IMR-90 (cell line): ENCODE data around the gene SIK1. TPM values are rescaled to one million over a fixed set of nuclear protein-coding genes. Genes with fewer than 3 reads are reported as not detected.

Source experiments
- ATAC-seq: fragments of 200-7000 bp; cut with Tn5 transposase; 2 replicates; pipeline ENCODE4 v1.9.1; 2020; ENCODE audit warnings: low read depth, mild to moderate bottlenecking, moderate library complexity
- BruUV-seq: library from RNA; stranded (reverse); fragments of 400-500 nt; replicated peaks from 2 replicates; lab custom pipeline; 2021; lab: Mats Ljungman, UMichigan
- CTCF ChIA-PET: fragments of 300-600 bp; formaldehyde crosslinking; extraction: SDS; loops from one replicate; lab custom pipeline; 2021; ENCODE audit warnings: antibody characterized with exemption; lab: Yijun Ruan, JAX
- POLR2A ChIA-PET: fragments of 300-600 bp; sonication (Branson Sonifier 250); formaldehyde crosslinking; loops from one replicate; lab custom pipeline; 2022; ENCODE audit warnings: antibody characterized with exemption; ENCODE audit not compliant: unreplicated experiment; lab: Charles Lee
- DNase-seq: peaks from one replicate; pipeline ENCODE4 v3.0.0; 2013
- H2AFZ ChIP-seq: replicated peaks from 2 replicates; pipeline ENCODE3; 2013; ENCODE audit warnings: low read length, mild to moderate bottlenecking; ENCODE audit not compliant: poor library complexity
- H2AK5ac ChIP-seq: 2 replicates; pipeline ENCODE4 v1.6.1; 2013; ENCODE audit warnings: low read depth, low read length, inconsistent platforms
- H2AK9ac ChIP-seq: replicated peaks from 2 replicates; pipeline ENCODE3; 2013; ENCODE audit warnings: mild to moderate bottlenecking, low read depth, low read length, moderate library complexity; ENCODE audit not compliant: poor library complexity
- H2BK120ac ChIP-seq: 2 replicates; pipeline ENCODE4 v1.6.1; 2013; ENCODE audit warnings: low read depth, low read length, inconsistent platforms
- H2BK15ac ChIP-seq: 3 replicates; pipeline ENCODE4 v1.6.1; 2013; ENCODE audit warnings: low read depth, low read length, inconsistent platforms
- H2BK20ac ChIP-seq: 2 replicates; pipeline ENCODE4 v1.6.1; 2013; ENCODE audit warnings: low read depth, mild to moderate bottlenecking, inconsistent platforms, low read length, moderate library complexity
- H2BK5ac ChIP-seq: 2 replicates; pipeline ENCODE4 v1.6.1; 2013; ENCODE audit warnings: mild to moderate bottlenecking, low read depth, low read length, inconsistent platforms; ENCODE audit not compliant: poor library complexity, severe bottlenecking
- H3K14ac ChIP-seq: replicated peaks from 2 replicates; pipeline ENCODE4 v1.6.1; 2013; ENCODE audit warnings: low read depth, low read length, inconsistent platforms
- H3K18ac ChIP-seq: 2 replicates; pipeline ENCODE4 v1.6.1; 2013; ENCODE audit warnings: low read depth, low read length, control low read depth
- H3K23ac ChIP-seq: 2 replicates; pipeline ENCODE4 v1.6.1; 2013; ENCODE audit warnings: low read depth, low read length, inconsistent platforms
- H3K27ac ChIP-seq: 2 replicates; pipeline ENCODE4 v1.5.1; 2013; ENCODE audit warnings: mild to moderate bottlenecking, control low read depth, low read length; ENCODE audit not compliant: insufficient read depth
- H3K27me3 ChIP-seq: 2 replicates; pipeline ENCODE4 v1.6.1; 2013; ENCODE audit warnings: low read length; ENCODE audit not compliant: control insufficient read depth, insufficient read depth
- H3K36me3 ChIP-seq: 2 replicates; pipeline ENCODE4 v1.6.1; 2013; ENCODE audit warnings: low read length, mixed read lengths; ENCODE audit not compliant: control insufficient read depth, insufficient read depth
- H3K4ac ChIP-seq: 2 replicates; pipeline ENCODE4 v1.6.1; 2013; ENCODE audit warnings: low read depth, low read length, inconsistent platforms
- H3K4me1 ChIP-seq: 2 replicates; pipeline ENCODE4 v1.6.1; 2013; ENCODE audit warnings: low read length, mixed read lengths; ENCODE audit not compliant: control insufficient read depth, insufficient read depth
- H3K4me2 ChIP-seq: 2 replicates; pipeline ENCODE4 v1.6.1; 2013; ENCODE audit warnings: low read depth, mild to moderate bottlenecking, control low read depth, low read length, moderate library complexity
- H3K4me3 ChIP-seq: 2 replicates; pipeline ENCODE4 v1.5.1; 2013; ENCODE audit warnings: low read depth, mild to moderate bottlenecking, control low read depth, low read length, moderate library complexity; ENCODE audit not compliant: insufficient read depth
- H3K56ac ChIP-seq: 2 replicates; pipeline ENCODE4 v1.6.1; 2013; ENCODE audit warnings: low read length, inconsistent platforms; ENCODE audit not compliant: insufficient read depth; ENCODE audit errors: extremely low read depth
- H3K79me1 ChIP-seq, 2 experiments: 2 replicates each; pipeline ENCODE4 v1.6.1; 2013; ENCODE audit warnings: low read length in 2 of 2, inconsistent platforms in 1 of 2, low read depth in 1 of 2
- H3K9ac ChIP-seq: 2 replicates; pipeline ENCODE4 v1.6.1; 2013; ENCODE audit warnings: low read depth, low read length, control low read depth
- H3K9me1 ChIP-seq: 2 replicates; pipeline ENCODE4 v1.6.1; 2013; ENCODE audit warnings: low read length, inconsistent platforms; ENCODE audit not compliant: insufficient read depth
- H3K9me3 ChIP-seq: 2 replicates; pipeline ENCODE4 v1.6.1; 2013; ENCODE audit warnings: low read length; ENCODE audit not compliant: control insufficient read depth, insufficient read depth
- H4K20me1 ChIP-seq: 2 replicates; pipeline ENCODE4 v1.6.1; 2013; ENCODE audit warnings: low read length, inconsistent platforms; ENCODE audit not compliant: insufficient read depth
- H4K5ac ChIP-seq: 2 replicates; pipeline ENCODE4 v1.6.1; 2013; ENCODE audit warnings: mild to moderate bottlenecking, low read depth, low read length, control low read depth
- H4K8ac ChIP-seq, 2 experiments: 2 replicates each; pipeline ENCODE4 v1.6.1; 2013; ENCODE audit warnings: low read depth in 2 of 2, low read length in 2 of 2, control low read depth in 1 of 2, inconsistent platforms in 1 of 2
- H4K91ac ChIP-seq: 2 replicates; pipeline ENCODE4 v1.6.1; 2013; ENCODE audit warnings: low read depth, low read length, inconsistent platforms; ENCODE audit not compliant: insufficient read depth
- CEBPB ChIP-seq: IDR thresholded peaks from 2 replicates; pipeline ENCODE4 v1.6.1; 2012; ENCODE audit warnings: low read depth, low read length, improper control_type of control experiment
- CHD1 ChIP-seq: IDR thresholded peaks from 2 replicates; pipeline ENCODE4 v1.6.1; 2012; ENCODE audit warnings: low read depth, low read length, improper control_type of control experiment
- FOS ChIP-seq: fragments of 150-350 bp; IDR thresholded peaks from 2 replicates; pipeline ENCODE4 v1.6.1; 2016; ENCODE audit warnings: low read depth, low read length
- MAFK ChIP-seq: IDR thresholded peaks from 2 replicates; pipeline ENCODE4 v1.6.1; 2012; ENCODE audit warnings: low read depth, low read length, improper control_type of control experiment
- NFE2L2 ChIP-seq: fragments of 150-350 bp; IDR thresholded peaks from 2 replicates; pipeline ENCODE4 v1.6.1; 2016; ENCODE audit warnings: low read depth, mild to moderate bottlenecking, low read length
- RFX5 ChIP-seq: IDR thresholded peaks from 2 replicates; pipeline ENCODE4 v1.8.0; 2012; ENCODE audit warnings: low read depth, mild to moderate bottlenecking, low read length, moderate library complexity
- WGBS, 2 experiments: methylation state at CpG; one replicate each; pipeline versions ENCODE4 v1.1.5 to v1.1.7; 2013; ENCODE audit warnings: missing lambda C conversion rate in 2 of 2; ENCODE audit not compliant: insufficient read length in 1 of 2; ENCODE audit errors: extremely low coverage in 2 of 2; 5-methylcytosine and 5-hydroxymethylcytosine counted together
- dilution Hi-C: fragments of 300-500 bp; cut with HindIII; formaldehyde crosslinking; loops from one replicate; pipeline ENCODE4 v1.14.3; 2018; ENCODE audit warnings: low sequenced_read_pairs; ENCODE audit not compliant: unreplicated experiment
- in situ Hi-C: fragments of 300-500 bp; cut with MboI; formaldehyde crosslinking; loops from 3 replicates; pipeline ENCODE4 v1.14.3; 2019; ENCODE audit warnings: low sequenced_read_pairs, inconsistent platforms, mixed read lengths
- intact Hi-C: fragments of 100-400 bp; cut with micrococcal nuclease; formaldehyde crosslinking; loops from 2 replicates; pipeline ENCODE4 v1.10.0; 2022
- polyA plus RNA-seq, 3 experiments: library from polyadenylated mRNA; depleted of rRNA; stranded (reverse); fragments of >200 nt; gene quantifications; 2 replicates each; pipeline ENCODE4 v1.2.3, GENCODE V29; 2012; ENCODE audit warnings: low replicate concordance in 1 of 3
- total RNA-seq: library from RNA; depleted of rRNA; stranded (reverse); fragments of >200 nt; gene quantifications from 2 replicates; pipeline ENCODE4 v1.2.3, GENCODE V29; 2012
- TF ChIP-seq, protein P1 (sequence below): fragments of 150-350 bp; IDR thresholded peaks from 2 replicates; pipeline ENCODE4 v1.6.1; 2016; ENCODE audit warnings: low read depth, mild to moderate bottlenecking, low read length, moderate library complexity, borderline replicate concordance
- TF ChIP-seq, protein P2 (sequence below): conservative IDR thresholded peaks from 2 replicates; pipeline ENCODE4 v1.5.1; 2012; ENCODE audit warnings: mild to moderate bottlenecking, low read depth, low read length, improper control_type of control experiment

The SIK1 gene
- total and polyA plus RNA-seq, 2 of the 4 experiments (the other 2 are of a cell fraction): 0.54 to 1.9 TPM

DNA sequence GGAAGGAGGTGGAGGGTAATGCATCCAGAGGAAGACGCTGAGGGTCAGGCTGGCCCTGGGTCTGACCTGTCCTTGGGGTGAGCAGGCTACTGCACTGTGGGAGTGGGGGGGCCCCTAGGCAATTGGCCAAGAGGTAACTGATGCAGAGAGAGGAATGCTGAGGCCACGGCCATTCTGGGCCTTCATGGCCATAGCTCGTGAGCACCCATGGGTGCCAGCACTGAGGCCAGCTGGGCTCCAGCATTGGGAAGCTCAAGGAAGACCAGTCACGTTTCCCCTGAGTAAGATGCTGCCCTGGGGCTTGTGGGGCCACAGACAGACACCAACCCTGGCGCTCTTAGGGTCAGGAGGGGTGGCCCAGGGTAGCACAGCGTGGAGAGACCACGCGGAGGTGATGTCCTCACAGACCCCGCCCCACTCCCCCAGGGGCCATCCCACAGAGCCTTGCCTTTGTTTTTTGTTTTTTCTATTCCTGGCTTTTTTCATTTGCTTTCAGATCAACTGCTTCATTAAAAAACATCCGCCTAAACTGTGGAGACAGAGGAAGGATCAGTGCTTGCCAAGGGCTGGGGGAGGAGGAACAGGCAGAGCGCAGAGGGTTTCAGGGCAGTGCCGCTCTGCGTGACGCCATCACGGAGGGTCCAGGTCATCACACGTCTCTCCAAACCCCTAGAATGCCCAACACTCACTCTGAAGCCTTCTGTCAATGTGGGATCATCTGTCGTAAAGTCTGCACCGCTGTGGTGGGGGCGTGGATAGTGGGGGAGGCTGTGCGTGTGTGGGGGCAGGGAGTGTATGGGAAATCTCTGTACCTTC is 61.1 kb downstream of the SIK1 start:
- Histone ChIP-seq H3K4me1 (peaks cover 10% of the 10 kb centered on the region), H3K4me2 (no peak overlapping the region), H3K36me3 (no peaks in the 10 kb centered on the region), H3K79me1 (no peaks in the 10 kb centered on the region), H3K56ac (no peak overlapping the region), H3K27ac (no peak overlapping the region), H3K9me1 (peaks cover 10% of the 10 kb centered on the region), H3K18ac (no peak overlapping the region), H2AFZ (no peak overlapping the region), H4K91ac (no peak overlapping the region), H2AK9ac (no peak overlapping the region), H4K20me1 (no peaks in the 10 kb centered on the region), H3K4me3 (no peak overlapping the region), H3K14ac (no peak overlapping the region), H3K27me3 (no peaks in the 10 kb centered on the region; the same call in 1 of the 2 replicates), H2AK5ac (no peak overlapping the region), H4K8ac (no peak overlapping the region), H3K23ac (no peak overlapping the region), H2BK20ac (no peak overlapping the region), H2BK120ac (no peak overlapping the region), H2BK15ac (no peak overlapping the region), H4K5ac (no peak overlapping the region), H3K9ac (no peak overlapping the region), H3K9me3 (no peaks in the 10 kb centered on the region), H3K4ac (no peak overlapping the region), H2BK5ac (no peak overlapping the region)
- ChIA-PET POLR2A (no interaction called here), CTCF (no interaction called here)
- ATAC-seq: no peak
- TF ChIP-seq, protein P1, sequence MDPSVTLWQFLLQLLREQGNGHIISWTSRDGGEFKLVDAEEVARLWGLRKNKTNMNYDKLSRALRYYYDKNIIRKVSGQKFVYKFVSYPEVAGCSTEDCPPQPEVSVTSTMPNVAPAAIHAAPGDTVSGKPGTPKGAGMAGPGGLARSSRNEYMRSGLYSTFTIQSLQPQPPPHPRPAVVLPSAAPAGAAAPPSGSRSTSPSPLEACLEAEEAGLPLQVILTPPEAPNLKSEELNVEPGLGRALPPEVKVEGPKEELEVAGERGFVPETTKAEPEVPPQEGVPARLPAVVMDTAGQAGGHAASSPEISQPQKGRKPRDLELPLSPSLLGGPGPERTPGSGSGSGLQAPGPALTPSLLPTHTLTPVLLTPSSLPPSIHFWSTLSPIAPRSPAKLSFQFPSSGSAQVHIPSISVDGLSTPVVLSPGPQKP: no peak
- TF ChIP-seq, protein P2, sequence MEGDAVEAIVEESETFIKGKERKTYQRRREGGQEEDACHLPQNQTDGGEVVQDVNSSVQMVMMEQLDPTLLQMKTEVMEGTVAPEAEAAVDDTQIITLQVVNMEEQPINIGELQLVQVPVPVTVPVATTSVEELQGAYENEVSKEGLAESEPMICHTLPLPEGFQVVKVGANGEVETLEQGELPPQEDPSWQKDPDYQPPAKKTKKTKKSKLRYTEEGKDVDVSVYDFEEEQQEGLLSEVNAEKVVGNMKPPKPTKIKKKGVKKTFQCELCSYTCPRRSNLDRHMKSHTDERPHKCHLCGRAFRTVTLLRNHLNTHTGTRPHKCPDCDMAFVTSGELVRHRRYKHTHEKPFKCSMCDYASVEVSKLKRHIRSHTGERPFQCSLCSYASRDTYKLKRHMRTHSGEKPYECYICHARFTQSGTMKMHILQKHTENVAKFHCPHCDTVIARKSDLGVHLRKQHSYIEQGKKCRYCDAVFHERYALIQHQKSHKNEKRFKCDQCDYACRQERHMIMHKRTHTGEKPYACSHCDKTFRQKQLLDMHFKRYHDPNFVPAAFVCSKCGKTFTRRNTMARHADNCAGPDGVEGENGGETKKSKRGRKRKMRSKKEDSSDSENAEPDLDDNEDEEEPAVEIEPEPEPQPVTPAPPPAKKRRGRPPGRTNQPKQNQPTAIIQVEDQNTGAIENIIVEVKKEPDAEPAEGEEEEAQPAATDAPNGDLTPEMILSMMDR: no peak
- no peak for TF ChIP-seq NFE2L2
- TF ChIP-seq CHD1: no peak
- no peak for TF ChIP-seq CEBPB
- TF ChIP-seq FOS: no peak
- TF ChIP-seq RFX5: no peak
- no peak for TF ChIP-seq MAFK
- in situ Hi-C loops (no loop called here), intact Hi-C loops (no loop called here), dilution Hi-C loops (no loop called here)
- WGBS, 2 experiments: 75% methylated on average over 2 of the region's 20 CpGs; no CpG with 5 or more reads in 1 of the 2 experiments
- DNase-seq: no peak
- no TSS peak for BruUV-seq
